GM19397 (cell line): ENCODE data around the gene MYH8.

Experiments
- ATAC-seq: cut with Tn5 transposase; IDR thresholded peaks from one replicate; pipeline ENCODE4 v1.9.1; 2021; ENCODE audit warnings: mild to moderate bottlenecking, moderate library complexity; ENCODE audit not compliant: unreplicated experiment

Gene MYH8

DNA sequence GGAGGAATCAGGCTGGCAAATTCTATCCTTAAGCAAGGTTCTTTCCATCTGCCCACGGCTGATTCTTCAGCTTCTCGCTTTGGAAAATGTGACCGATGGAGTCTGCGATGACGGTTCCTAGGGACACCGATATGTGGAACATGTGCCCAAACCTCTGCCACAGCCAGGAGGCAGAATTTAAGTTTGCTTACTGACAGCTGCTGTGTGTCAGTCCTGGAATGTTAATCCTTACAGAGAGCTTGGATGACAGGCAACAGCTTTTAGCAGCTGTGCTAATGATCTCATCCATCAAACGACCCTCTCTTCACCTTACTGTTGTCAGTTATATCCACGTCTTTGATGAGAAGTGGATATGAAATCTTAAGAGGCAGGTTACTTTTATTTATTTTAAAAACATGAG is 37.6 kb downstream of the MYH8 start:
- no peak for ATAC-seq

DNA sequence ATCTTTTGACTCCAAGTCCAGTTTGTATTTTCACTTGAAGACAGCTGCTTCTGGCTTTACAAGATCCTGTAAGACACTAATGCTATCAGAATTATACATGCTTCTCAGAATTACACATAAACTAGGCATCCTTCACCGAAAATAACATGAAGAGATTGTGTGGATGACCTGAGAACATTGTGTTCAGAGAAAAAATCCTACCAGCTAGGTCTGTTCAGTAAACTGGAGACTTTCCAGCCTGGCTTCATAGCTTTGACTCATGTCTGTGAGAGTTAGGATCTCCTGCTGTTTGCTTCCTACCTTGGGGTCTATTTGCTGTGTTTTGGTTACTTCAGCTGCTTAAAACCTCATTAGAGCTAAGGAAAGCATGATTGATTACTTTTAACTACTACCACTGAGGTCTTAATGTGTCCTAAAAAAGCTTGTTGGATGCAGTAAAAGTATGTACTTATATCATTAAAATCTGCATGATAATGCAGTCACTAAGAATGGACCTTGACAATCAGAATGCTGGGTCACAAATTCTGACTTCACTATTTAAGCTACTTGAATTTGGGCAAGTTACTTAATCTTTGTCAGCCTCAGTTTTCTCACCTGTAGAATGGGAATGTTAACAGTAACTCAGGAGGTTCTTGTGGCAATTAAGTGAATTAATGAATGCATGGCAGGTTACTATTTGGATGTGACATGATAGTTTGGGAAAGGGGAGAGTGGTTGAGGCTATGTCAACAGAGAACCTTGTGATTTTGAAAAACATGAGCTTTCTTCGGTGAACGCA is 40.9 kb downstream of the MYH8 start:
- ATAC-seq, result no peak

DNA sequence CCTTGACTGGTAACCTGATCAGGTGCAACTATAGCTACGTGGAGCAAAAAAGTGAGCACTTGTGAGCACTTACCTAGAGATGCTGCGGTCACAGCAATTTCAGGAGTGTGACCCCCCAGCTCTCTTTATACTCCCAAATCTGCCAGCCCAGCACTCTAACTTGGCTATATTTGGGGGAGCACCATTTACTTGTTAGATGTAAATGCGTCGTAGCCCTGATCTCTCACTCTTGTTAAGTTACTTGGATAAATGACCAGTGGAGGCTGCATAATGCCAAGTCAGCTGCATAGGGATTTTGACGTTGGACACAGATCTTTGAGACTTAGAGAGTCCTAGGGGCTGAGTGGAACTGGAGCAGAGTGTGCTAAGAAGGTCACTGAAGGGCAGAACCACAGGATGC is 48.8 kb downstream of the MYH8 start, which contains the start of gene MYH13:
MYH13 (minus strand) TSS at position 101 of the 400 bp plus-strand sequence. CDS start 8,476 bp downstream, outside the sequence.
- no peak for ATAC-seq

DNA sequence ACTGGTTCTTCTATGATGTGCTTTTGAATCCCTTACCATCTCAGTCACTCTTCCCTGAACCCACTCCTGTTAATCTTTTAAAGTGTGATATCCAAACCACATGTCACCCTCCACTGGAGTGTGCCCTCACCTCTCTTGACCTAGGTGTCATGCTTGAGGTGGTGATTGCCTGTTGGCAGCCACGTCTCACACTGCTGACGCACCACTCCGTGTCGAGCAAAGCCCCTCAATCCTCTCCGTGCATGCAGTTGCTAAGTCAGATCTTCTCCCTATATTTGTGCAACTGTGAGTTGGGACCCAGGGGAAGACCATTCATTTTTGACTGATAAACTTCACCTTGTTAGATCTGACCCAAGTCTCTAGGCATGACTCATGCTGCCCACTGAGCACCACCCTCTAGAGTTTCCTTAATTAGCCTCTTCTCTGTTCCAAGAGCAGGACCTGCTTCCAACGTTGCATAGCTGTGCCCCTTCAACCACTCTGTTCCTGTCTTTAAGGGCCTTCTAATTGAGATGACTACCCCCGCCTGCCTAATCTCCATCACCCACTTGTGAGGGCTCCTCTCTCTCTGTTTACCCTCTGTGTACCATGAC is 51.6 kb downstream of the MYH8 start:
- ATAC-seq, result no peak

DNA sequence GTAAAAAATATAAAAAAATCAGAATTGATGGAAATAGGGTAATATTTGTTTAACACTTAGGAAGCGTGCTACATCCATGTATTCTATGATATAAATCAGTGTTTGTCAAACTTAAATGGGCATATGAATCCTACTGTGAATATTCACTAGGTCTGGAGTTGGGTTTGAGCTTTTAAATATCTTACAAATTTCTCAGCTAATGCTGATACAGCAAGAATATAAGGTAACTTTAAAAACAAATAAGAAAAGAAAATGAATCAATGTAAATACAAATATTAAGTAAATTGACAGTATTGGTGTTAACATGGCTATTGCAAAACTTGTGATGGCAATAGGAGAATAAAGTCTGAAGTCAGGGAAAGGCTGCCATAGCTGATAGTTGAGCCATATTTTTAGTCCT is 52.5 kb downstream of the MYH8 start:
- ATAC-seq, result no peak

DNA sequence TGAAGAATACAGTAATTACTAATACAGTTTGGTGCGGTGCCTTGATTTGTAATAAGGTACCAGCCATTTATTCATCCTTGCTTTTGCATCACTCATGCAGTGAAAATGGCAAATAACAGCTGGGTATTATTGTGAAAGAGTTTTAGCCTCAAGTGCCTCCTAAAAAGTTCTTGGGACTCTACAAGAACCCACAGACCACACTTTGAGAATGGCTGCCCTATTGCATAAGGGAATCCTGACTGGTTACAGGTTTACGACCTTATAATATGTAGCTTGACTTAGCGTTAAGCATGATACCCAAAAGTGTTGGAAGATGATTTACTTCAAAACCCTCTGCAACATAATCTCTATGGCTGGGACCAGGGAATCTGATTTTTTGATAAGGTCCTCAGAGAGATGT is 53.2 kb downstream of the MYH8 start:
- no peak for ATAC-seq

DNA sequence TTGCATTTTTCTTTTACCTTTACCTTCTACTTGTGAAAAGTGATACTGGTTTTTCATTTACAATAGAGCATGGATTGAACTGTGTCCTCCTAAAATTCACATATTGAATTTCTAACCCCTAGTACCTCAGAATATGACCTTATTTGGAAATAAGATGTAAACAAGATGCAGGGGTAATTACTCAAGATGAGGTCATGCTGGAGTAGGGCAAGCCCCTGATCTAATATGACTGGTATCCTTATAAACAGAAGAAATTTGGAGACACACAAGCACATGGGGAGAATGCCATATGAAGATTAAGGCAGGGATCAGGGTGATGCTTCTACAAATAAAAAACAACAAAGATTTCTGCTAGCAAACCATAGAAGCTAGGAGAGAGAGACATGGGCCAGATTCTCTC is 61.2 kb downstream of the MYH8 start:
- ATAC-seq, result no peak

DNA sequence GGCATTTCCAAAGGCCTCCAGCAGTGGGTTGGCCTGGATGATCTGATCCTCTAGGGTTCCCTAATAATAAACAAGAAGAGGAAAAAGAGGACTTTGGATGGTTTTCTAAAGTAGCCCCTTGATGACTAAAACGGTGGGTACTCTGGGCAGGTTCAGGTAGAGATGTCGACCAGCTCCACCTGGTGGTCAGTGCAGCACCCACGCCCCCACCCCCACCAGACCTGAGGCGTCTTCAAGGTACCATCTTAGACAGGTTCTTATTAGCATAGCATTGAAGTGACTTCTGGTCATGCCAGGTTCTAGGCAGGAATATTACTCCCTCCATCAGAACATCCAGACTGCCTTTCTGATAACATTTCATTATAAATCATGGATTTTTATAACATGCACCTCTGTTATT is 64.0 kb downstream of the MYH8 start:
- no peak for ATAC-seq

DNA sequence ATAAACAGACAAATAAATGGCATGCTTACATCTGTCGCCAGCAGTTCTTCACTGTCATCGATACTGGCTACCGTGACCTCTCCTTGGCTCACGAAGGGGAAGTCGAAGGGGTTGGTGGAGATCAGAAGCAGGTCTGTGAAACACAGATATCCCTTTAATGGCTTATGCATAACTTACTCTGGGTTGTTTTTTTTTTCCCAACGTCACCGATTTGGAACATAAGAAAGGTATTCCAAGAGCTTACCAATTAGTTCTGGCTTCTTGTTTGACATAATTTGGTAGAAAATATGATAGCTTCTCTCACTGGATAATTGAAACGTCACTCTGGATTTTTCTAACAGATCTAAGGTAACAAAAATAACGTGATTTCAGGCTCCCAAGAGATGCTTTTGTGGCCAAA is 67.1 kb downstream of the MYH8 start:
- ATAC-seq, result no peak

DNA sequence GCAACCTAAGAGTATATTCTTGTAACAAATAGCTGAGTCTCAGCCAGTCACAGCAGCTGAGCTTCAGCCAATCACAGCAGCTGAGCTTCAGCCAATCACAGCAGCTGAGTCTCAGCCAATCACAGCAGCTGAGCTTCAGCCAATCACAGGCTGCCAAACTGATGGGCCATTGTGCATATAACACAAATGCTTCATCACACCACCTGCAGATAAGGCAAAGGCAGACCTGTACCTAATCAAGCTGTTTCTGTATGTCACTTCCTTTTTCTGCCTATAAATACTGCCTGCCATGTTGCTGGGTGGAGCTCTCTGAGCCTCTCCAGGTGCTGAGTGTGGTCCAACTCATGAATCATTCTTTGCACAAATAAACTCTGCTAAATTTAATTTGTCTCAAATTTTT is 68.9 kb downstream of the MYH8 start:
- no peak for ATAC-seq

DNA sequence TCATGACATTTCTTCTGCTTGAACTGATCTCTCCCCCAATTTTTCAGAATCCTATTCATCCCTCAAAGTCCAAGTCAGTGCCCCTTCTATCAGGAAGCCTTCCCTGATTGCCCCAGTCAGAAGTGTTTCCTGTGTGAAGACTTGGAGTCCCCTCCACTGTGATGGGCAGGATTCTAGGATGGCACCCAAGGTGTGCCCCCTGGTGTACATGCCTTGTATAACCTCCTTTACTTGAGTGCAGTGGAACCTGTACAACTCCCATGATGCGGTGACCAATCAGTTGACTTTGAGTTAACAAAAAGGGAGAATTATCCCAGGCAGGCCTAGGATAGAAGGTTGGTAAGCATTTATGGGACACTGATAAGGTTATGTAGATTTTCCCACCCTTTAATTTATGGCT is 72.3 kb downstream of the MYH8 start:
- ATAC-seq, result no peak

DNA sequence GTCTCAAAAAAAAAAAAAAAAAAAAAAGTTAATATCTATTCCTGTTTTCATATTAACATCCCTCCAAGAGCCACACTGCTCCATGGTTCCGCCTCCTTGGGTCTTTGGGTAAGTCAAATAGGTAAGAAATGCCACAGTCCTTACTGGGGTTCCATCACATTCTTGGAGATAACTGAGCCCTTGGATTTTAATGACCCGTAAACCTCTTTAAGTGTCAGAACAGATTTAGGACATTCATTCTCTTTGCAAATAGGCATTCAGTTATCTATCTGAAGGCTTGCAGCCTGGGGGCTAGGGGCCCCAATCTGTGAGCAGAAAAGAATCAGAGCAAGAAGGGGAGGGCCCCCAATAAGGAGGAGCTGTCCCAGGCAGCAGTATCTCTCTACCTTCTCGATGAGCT is 76.9 kb downstream of the MYH8 start:
- ATAC-seq, result no peak
